OCI-LY7 (cell line): ENCODE results near the gene DNALI1. TPM values are rescaled to one million over a fixed set of nuclear protein-coding genes. Genes with fewer than 3 reads are reported as not detected.

ENCODE experiments used
- BruUV-seq: library from RNA; stranded (reverse); fragments of 400-500 nt; replicated peaks from 2 replicates; lab custom pipeline; 2021; lab: Mats Ljungman, UMichigan
- CTCF ChIA-PET: fragments of 300-600 bp; sonication (Branson Sonifier 250); formaldehyde crosslinking; loops from one replicate; lab custom pipeline; 2022; ENCODE audit warnings: antibody characterized with exemption; ENCODE audit not compliant: unreplicated experiment; lab: Charles Lee
- POLR2A ChIA-PET: fragments of 300-600 bp; sonication (Branson Sonifier 250); formaldehyde crosslinking; loops from one replicate; lab custom pipeline; 2022; ENCODE audit warnings: antibody characterized with exemption; lab: Charles Lee
- DNase-seq: peaks from one replicate; pipeline ENCODE4 v3.0.0-alpha.2; 2015; ENCODE audit warnings: low spot score
- H2AFZ ChIP-seq: fragments of 200-600 bp; sonication (generic), shearing (Covaris generic); 2 replicates; pipeline ENCODE4 v1.6.1; 2014; ENCODE audit warnings: mild to moderate bottlenecking, antibody characterized with exemption, low read length, moderate library complexity
- H3K27ac ChIP-seq: fragments of 200-600 bp; sonication (generic); 2 replicates; pipeline ENCODE4 v1.5.1; 2014; ENCODE audit warnings: mixed run types, low read depth, mild to moderate bottlenecking, moderate library complexity, low read length, inconsistent platforms; ENCODE audit not compliant: poor library complexity, severe bottlenecking
- H3K36me3 ChIP-seq: fragments of 200-600 bp; sonication (generic); 2 replicates; pipeline ENCODE4 v1.6.1; 2014; ENCODE audit warnings: mild to moderate bottlenecking, antibody characterized with exemption, low read length, moderate library complexity, mixed read lengths; ENCODE audit not compliant: insufficient read depth
- H3K4me1 ChIP-seq: fragments of 200-600 bp; sonication (generic); 2 replicates; pipeline ENCODE4 v1.5.1; 2014; ENCODE audit warnings: mild to moderate bottlenecking, low read length; ENCODE audit not compliant: insufficient read depth, poor library complexity, severe bottlenecking
- H3K4me2 ChIP-seq: fragments of 200-600 bp; sonication (generic); 2 replicates; pipeline ENCODE4 v1.6.1; 2014; ENCODE audit warnings: mild to moderate bottlenecking, low read length
- H3K4me3 ChIP-seq: fragments of 200-600 bp; sonication (generic); 2 replicates; pipeline ENCODE4 v1.5.1; 2014; ENCODE audit warnings: mild to moderate bottlenecking, low read depth, low read length; ENCODE audit not compliant: poor library complexity, severe bottlenecking
- H3K79me2 ChIP-seq: fragments of 200-600 bp; sonication (generic); 2 replicates; pipeline ENCODE4 v1.6.1; 2016; ENCODE audit warnings: low read depth, mild to moderate bottlenecking, low read length, moderate library complexity, mixed read lengths; ENCODE audit not compliant: insufficient read depth
- H3K9me2 ChIP-seq: fragments of 200-600 bp; sonication (generic); 2 replicates; pipeline ENCODE4 v1.6.1; 2016; ENCODE audit warnings: mild to moderate bottlenecking, low read length, mixed read lengths; ENCODE audit not compliant: insufficient read depth
- H3K9me3 ChIP-seq: fragments of 200-600 bp; sonication (generic); 2 replicates; pipeline ENCODE4 v1.6.1; 2014; ENCODE audit warnings: mild to moderate bottlenecking, mixed run types, low read length, mixed read lengths
- H4K20me1 ChIP-seq: fragments of 200-600 bp; sonication (generic); 2 replicates; pipeline ENCODE4 v1.6.1; 2014; ENCODE audit warnings: mild to moderate bottlenecking, antibody characterized with exemption, low read length, moderate library complexity, mixed read lengths; ENCODE audit not compliant: insufficient read depth
- CTCF ChIP-seq: fragments of 200-600 bp; sonication (generic); conservative IDR thresholded peaks from 2 replicates; pipeline ENCODE4 v1.5.1; 2014; ENCODE audit warnings: mild to moderate bottlenecking, antibody characterized with exemption, low read length, moderate library complexity, mixed read lengths
- EZH2phosphoT487 ChIP-seq: fragments of 200-600 bp; sonication (generic); IDR thresholded peaks from 2 replicates; pipeline ENCODE4 v1.6.1; 2018; ENCODE audit warnings: low read depth, borderline replicate concordance, mild to moderate bottlenecking, mixed run types, antibody characterized with exemption, low read length, moderate library complexity, mixed read lengths
- intact Hi-C: fragments of 100-400 bp; cut with micrococcal nuclease; formaldehyde crosslinking; loops from one replicate; pipeline ENCODE4 v1.10.0; 2022; ENCODE audit not compliant: unreplicated experiment
- total RNA-seq, 2 experiments: library from RNA; depleted of rRNA in 1 of 2; stranded (reverse); fragments of >200 nt in 1 of 2; shearing (Covaris generic) in 1 of 2; gene quantifications; 2 replicates each; pipeline ENCODE4 v1.2.3, GENCODE V29; 2014 to 2022

Gene DNALI1
- total RNA-seq, 2 experiments from 2014 or later = not detected

DNA sequence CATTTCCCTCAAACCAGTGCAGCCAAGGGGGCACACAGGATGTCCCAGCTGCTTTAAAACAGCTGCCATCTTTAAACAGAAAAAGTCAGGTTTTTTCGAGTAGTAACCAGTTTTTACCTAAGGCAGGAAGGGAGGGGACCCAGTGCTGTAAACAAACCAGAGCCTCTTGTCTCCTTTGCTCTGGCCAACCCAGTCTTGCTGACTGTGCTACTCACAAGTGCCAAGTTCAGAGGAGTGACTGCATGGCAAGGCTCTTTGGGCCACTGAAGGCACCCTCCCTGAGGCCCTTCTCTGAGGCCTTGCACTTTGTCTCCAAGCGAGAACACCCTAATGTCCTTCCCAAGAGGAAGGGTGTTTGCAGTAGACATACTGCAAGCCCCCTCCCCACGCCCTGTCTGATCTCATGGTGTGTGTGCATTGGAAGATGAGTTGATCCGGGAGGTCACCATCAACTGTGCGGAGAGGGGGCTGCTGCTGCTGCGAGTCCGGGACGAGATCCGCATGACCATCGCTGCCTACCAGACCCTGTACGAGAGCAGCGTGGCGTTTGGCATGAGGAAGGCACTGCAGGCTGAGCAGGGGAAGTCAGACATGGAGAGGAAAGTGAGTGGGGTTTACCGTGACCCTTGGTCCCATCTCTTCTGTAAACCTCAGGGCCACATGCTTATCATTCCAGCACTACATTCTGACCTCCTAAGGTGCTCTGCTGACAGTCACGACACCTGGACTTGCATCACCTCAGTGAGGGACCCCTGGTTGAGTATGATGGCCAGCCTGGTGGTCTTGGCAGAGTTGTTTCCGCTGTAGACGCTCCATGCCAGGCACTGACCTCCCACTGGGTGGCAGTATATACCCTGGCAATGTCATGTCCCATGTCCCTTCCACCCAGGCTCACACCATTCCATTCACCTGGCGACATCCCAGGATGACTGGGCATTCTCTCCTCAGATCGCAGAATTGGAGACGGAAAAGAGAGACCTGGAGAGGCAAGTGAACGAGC, 4.7 kb downstream of the DNALI1 start:
- no peak overlapping the region for H3K4me2 ChIP-seq
- POLR2A ChIA-PET = interaction anchor here (1.3 kb wide), 1 partner anchor 118 kb away, joined by 3 read pairs; no protein-coding TSS in a partner anchor
- intact Hi-C loops = loop anchor here (1.0 to 10.0 kb wide), 2 partner anchors 107 to 121 kb away; no protein-coding TSS in a partner anchor

DNA sequence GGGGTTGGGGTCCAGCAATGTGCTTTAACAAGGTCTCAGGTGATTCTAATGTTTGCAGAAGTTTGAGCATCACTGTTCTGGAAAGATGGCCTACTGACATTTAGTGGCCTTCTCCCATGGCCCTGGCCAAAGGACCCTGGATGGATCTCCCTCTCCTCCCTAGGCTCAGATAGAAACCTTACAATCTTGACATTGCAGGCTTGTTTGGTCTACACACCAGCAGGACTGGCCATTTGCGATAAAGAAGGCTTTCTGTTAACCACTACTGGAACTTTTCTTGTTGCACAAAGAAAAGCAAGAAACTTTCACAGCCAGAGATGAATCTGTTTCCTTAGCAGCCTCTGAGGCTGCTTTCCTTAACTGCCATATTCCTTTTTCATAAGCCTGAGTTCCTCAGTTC, 6.2 kb downstream of the DNALI1 start:
- H2AFZ ChIP-seq = no peak overlapping the region
- H3K79me2 ChIP-seq = no peaks in the 10 kb centered on the region
- H3K4me1 ChIP-seq = no peaks in the 10 kb centered on the region
- no peak for DNase-seq
- H3K27ac ChIP-seq = no peak overlapping the region
- no peaks in the 10 kb centered on the region for H4K20me1 ChIP-seq
- H3K36me3 ChIP-seq = peaks cover 52% of the 10 kb centered on the region
- H3K9me3 ChIP-seq = no peaks in the 10 kb centered on the region
- intact Hi-C loops = loop anchor here (1.0 to 10.0 kb wide), 2 partner anchors 108 to 119 kb away; no protein-coding TSS in a partner anchor
- no TSS peak for BruUV-seq
- ChIA-PET POLR2A (interaction anchor here (1.3 kb wide), 1 partner anchor 116 kb away, joined by 3 read pairs; no protein-coding TSS in a partner anchor), CTCF (no interaction called here)
- H3K9me2 ChIP-seq = no peaks in the 10 kb centered on the region
- TF ChIP-seq CTCF (no peak), EZH2phosphoT487 (no peak)
- no peak overlapping the region for H3K4me3 ChIP-seq
- no peak overlapping the region for H3K4me2 ChIP-seq

More for the DNA sequence above, 4.7 kb downstream of the DNALI1 start:
- no peaks in the 10 kb centered on the region for H4K20me1 ChIP-seq
- BruUV-seq = no TSS peak
- no peak overlapping the region for H2AFZ ChIP-seq
- no peaks in the 10 kb centered on the region for H3K79me2 ChIP-seq
- H3K4me1 ChIP-seq = no peaks in the 10 kb centered on the region
- H3K9me2 ChIP-seq = no peaks in the 10 kb centered on the region
- H3K36me3 ChIP-seq = peaks cover 36% of the 10 kb centered on the region
- H3K9me3 ChIP-seq = no peaks in the 10 kb centered on the region
- DNase-seq = peak; percentile 64
- no peak overlapping the region for H3K4me3 ChIP-seq
- TF ChIP-seq EZH2phosphoT487 (no peak), CTCF (peak; percentile 88)
- CTCF ChIA-PET = no interaction called here
- H3K27ac ChIP-seq = no peak overlapping the region

GRCh38 chr1:37564892-37565291, 8.2 kb downstream of the DNALI1 start:
- Histone ChIP-seq H3K27ac (no peak overlapping the region), H3K4me1 (no peaks in the 10 kb centered on the region), H3K36me3 (peaks cover 71% of the 10 kb centered on the region), H3K79me2 (no peaks in the 10 kb centered on the region), H2AFZ (no peak overlapping the region), H3K9me3 (no peaks in the 10 kb centered on the region), H4K20me1 (no peaks in the 10 kb centered on the region), H3K9me2 (no peaks in the 10 kb centered on the region), H3K4me2 (no peak overlapping the region), H3K4me3 (no peak overlapping the region)
- no peak for DNase-seq
- no TSS peak for BruUV-seq
- CTCF ChIA-PET = no interaction called here
- POLR2A ChIA-PET = interaction anchor here (0.6 kb wide), 1 partner anchor 303 kb away, joined by 3 read pairs; no protein-coding TSS in a partner anchor
- intact Hi-C loops = loop anchor here (10.0 kb wide), 1 partner anchor 110 kb away; no protein-coding TSS in a partner anchor
- TF ChIP-seq CTCF (no peak), EZH2phosphoT487 (no peak)
